CD4-positive, alpha-beta memory T cell (primary cell): ENCODE data around the gene OXSM. TPM values are rescaled to one million over a fixed set of nuclear protein-coding genes. Genes with fewer than 3 reads are reported as not detected.

Experiments used
- polyA plus RNA-seq, 2 donors: library from polyadenylated mRNA; unstranded; fragments of 300-500 nt; fragmentation: Illumina TruSeq; gene quantifications; one replicate each; pipeline ENCODE4 v1.2.3, GENCODE V29; 2021
- total RNA-seq, 2 experiments: library from RNA; stranded (reverse); gene quantifications; one replicate each; pipeline ENCODE4 v1.2.3, GENCODE V29; 2021

The OXSM gene
- total and polyA plus RNA-seq, 4 experiments from 2014 or later: 13.2 to 20.6 (median 15.6) TPM

Other genes starting within 250 kb of the OXSM start
- gene TOP2B, start 125.2 kb upstream of the OXSM start, total RNA-seq: 100 to 1,000 TPM; 161 to 175 TPM
- 100 to 1,000 TPM in 1 of 2 donors, 10 to 100 TPM in 1; 28.9 to 105 TPM for gene TOP2B, start 125.2 kb upstream of the OXSM start, polyA plus RNA-seq
- gene NGLY1, start 6.6 kb upstream of the OXSM start, total RNA-seq: 10 to 100 TPM; 71.3 to 74.3 TPM
- 10 to 100 TPM; 52.0 to 58.1 TPM for gene NGLY1, start 6.6 kb upstream of the OXSM start, polyA plus RNA-seq